NCI-H1436 treated with DMSO at 0.1 percent for 48 hours (cell line): Measurements from ENCODE around the gene ANKRD60.

Experiments
- DNase-seq: peaks from one replicate; lab custom pipeline; 2025; lab: John Stamatoyannopoulos, UW

The ANKRD60 gene

GRCh38 chr20:58228484-58229197 is at the start of gene ANKRD60:
Gene ANKRD60 (minus strand): TSS chr20:58228653. CDS start chr20:58228653, 0 bp downstream.
- no peak for DNase-seq

GRCh38 chr20:58277578-58278472 is 49.4 kb upstream of the ANKRD60 start:
- no peak for DNase-seq

GRCh38 chr20:58277107-58277506 is 48.7 kb upstream of the ANKRD60 start:
- DNase-seq, result no peak

- DNase-seq, result no peak
These were observed 45.9 kb upstream of the ANKRD60 start for GRCh38 chr20:58274384-58274783.

- DNase-seq, result peak; percentile 11
These were observed 43.3 kb upstream of the ANKRD60 start for GRCh38 chr20:58271606-58272351.

GRCh38 chr20:58268936-58269619 is 40.6 kb upstream of the ANKRD60 start:
- no peak for DNase-seq

- DNase-seq, result no peak
These were observed 40.0 kb upstream of the ANKRD60 start for GRCh38 chr20:58268421-58268821.

GRCh38 chr20:58267389-58268215 is 39.1 kb upstream of the ANKRD60 start:
- no peak for DNase-seq

GRCh38 chr20:58264271-58264670 is 35.8 kb upstream of the ANKRD60 start:
- no peak for DNase-seq

GRCh38 chr20:58261660-58262059 is 33.2 kb upstream of the ANKRD60 start:
- DNase-seq, result no peak

GRCh38 chr20:58260006-58260405 is 31.6 kb upstream of the ANKRD60 start:
- DNase-seq, result no peak

GRCh38 chr20:58256842-58257241 is 28.4 kb upstream of the ANKRD60 start:
- no peak for DNase-seq

- DNase-seq, result no peak
These were observed 27.9 kb upstream of the ANKRD60 start for GRCh38 chr20:58256307-58256706.

- DNase-seq, result no peak
These were observed 26.4 kb upstream of the ANKRD60 start for GRCh38 chr20:58254890-58255289.

- no peak for DNase-seq
These were observed 23.6 kb upstream of the ANKRD60 start for GRCh38 chr20:58251979-58252591.

GRCh38 chr20:58251348-58251978 is 23.0 kb upstream of the ANKRD60 start:
- no peak for DNase-seq

GRCh38 chr20:58246346-58246745 is 17.9 kb upstream of the ANKRD60 start:
- DNase-seq, result no peak

- DNase-seq, result no peak
These were observed 17.5 kb upstream of the ANKRD60 start for GRCh38 chr20:58245931-58246330.

- no peak for DNase-seq
These were observed 16.9 kb upstream of the ANKRD60 start for GRCh38 chr20:58245181-58245891.
